ENCODE results near the gene SYNE1. TPM values are rescaled to one million over a fixed set of nuclear protein-coding genes. Genes with fewer than 3 reads are reported as not detected.
A peak's percentile ranks its signal among the peaks of the same experiment; 100 is the strongest.
"Not testable (repeated sequence)": the region's sequence is repeated elsewhere in the genome, so short reads cannot be mapped to it uniquely, and the experiment has no call there.

Gene SYNE1
- total and polyA plus RNA-seq, 8 donors = 12.8 to 279 (median 108) TPM

DNA sequence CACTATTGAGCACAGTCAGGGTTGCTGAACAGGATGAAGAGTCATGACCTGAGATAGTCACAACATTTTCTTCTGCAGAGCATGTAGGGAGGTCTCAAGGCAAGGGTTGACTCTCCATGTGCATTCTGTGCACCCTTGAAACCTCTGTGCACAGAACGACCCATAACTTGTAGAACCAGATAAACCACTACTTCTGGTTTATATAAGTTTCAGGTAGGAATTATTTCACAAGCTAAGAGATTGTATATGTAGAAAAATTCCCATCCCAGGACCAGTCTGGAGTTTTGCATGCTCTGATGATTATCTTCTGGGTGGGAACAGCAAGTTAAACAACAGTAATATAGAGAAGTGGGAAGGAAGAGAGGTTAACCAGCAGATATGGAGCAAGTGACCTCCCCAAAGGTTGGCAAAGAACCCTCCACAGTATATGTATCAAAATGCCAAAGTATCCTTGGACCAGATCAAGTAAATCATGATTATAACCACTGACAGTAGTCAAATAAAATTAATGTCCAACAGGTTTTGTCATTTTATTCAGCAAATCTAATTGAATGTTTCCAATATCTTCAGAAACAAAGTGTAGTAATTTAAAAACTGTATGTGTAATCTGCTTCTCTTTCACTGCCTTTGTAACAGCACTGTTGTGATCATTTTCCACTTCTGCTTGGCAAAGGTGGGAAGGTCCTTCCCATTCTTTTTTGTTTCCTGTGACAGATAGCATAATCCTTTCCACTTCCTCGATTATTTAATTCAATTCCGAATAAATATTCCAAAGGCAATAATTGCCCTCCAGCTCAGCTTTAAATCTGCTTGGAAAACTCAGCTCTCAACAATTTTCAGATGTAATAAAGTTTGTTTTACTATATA, 104.4 kb downstream of the SYNE1 start:
- no peaks in the 10 kb centered on the region for H3K9me3 ChIP-seq
- WGBS, 5 donors = 57 to 79% (median 66%) methylated on average over 3 of the region's 3 CpGs
- H3K27me3 ChIP-seq = no peaks in the 10 kb centered on the region
- intact Hi-C loops (cut with DNase I; ENCODE audit: low total_unique reads) = no loop called here
- peak in 1 of 2 donors; percentile 4 for DNase-seq
- no peaks in the 10 kb centered on the region for H3K36me3 ChIP-seq
- H3K4me3 ChIP-seq = no peak overlapping the region
- TF ChIP-seq POLR2AphosphoS5 (IDR thresholded peaks at IDR 0.05) (no peak), POLR2A (IDR thresholded peaks at IDR 0.05) (no peak), CTCF (IDR thresholded peaks at IDR 0.05) (no peak)
- no peak overlapping the region for H3K27ac ChIP-seq
- no peaks in the 10 kb centered on the region for H3K4me1 ChIP-seq

DNA sequence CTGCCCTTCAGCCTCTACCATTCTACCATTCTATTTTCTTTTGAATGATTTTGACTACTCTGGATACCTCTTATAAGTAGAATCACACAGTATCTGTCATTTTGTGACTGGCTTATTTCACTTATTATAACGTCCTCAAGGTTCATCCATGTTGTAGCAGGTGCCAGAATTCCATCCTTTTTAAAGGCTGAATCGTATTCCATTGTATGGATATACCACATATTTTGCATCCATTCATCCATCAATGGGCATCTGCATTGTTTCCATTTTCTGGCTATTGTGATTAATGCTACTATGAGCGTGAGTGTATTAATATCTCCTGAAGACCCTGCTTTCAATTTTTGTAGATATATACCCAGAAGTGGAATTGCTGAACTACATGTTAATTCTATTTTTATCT, 105.5 kb downstream of the SYNE1 start:
- Histone ChIP-seq H3K4me1 (no peaks in the 10 kb centered on the region), H3K36me3 (no peaks in the 10 kb centered on the region), H3K4me3 (no peak overlapping the region), H3K27me3 (no peaks in the 10 kb centered on the region), H3K27ac (no peak overlapping the region), H3K9me3 (no peaks in the 10 kb centered on the region)
- DNase-seq = no peak
- intact Hi-C loops (cut with DNase I; ENCODE audit: low total_unique reads) = no loop called here
- TF ChIP-seq POLR2AphosphoS5 (IDR thresholded peaks at IDR 0.05) (no peak), POLR2A (IDR thresholded peaks at IDR 0.05) (no peak), CTCF (IDR thresholded peaks at IDR 0.05) (no peak), EP300 (IDR thresholded peaks at IDR 0.05) (no peak)
- 84 to 87% (median 86%) methylated on average over 3 of the region's 3 CpGs for WGBS, 5 donors

- DNase-seq = no peak
- Histone ChIP-seq H3K9me3 (no peaks in the 10 kb centered on the region), H3K36me3 (no peaks in the 10 kb centered on the region), H3K4me1 (no peaks in the 10 kb centered on the region), H3K27me3 (no peaks in the 10 kb centered on the region), H3K4me3 (no peak overlapping the region), H3K27ac (no peak overlapping the region)
- intact Hi-C loops (cut with DNase I; ENCODE audit: low total_unique reads) = no loop called here
- no peak for TF ChIP-seq POLR2AphosphoS5 (IDR thresholded peaks at IDR 0.05)
- no peak for TF ChIP-seq CTCF (IDR thresholded peaks at IDR 0.05)
- TF ChIP-seq EP300 (IDR thresholded peaks at IDR 0.05) = no peak
- no peak for TF ChIP-seq POLR2A (IDR thresholded peaks at IDR 0.05)
These were observed 107.8 kb downstream of the SYNE1 start for GRCh38 chr6:152529369-152529768.

- H3K27me3 ChIP-seq; H3K27ac ChIP-seq; DNase-seq; H3K4me3 ChIP-seq; H3K36me3 ChIP-seq; H3K9me3 ChIP-seq; intact Hi-C loops (cut with DNase I; ENCODE audit: low total_unique reads); H3K4me1 ChIP-seq: not testable (repeated sequence)
- 84 to 96% (median 93%) methylated on average over 1 of the region's 1 CpG for WGBS, 5 donors
These were observed 123.0 kb downstream of the SYNE1 start for GRCh38 chr6:152514120-152514519.

- H3K27me3 ChIP-seq = no peaks in the 10 kb centered on the region
- H3K4me1 ChIP-seq = no peaks in the 10 kb centered on the region
- H3K9me3 ChIP-seq = no peaks in the 10 kb centered on the region
- DNase-seq = no peak
- H3K36me3 ChIP-seq = no peaks in the 10 kb centered on the region
- no peak overlapping the region for H3K4me3 ChIP-seq
- TF ChIP-seq POLR2AphosphoS5 (IDR thresholded peaks at IDR 0.05) = no peak
- TF ChIP-seq CTCF (IDR thresholded peaks at IDR 0.05) = no peak
- TF ChIP-seq EP300 (IDR thresholded peaks at IDR 0.05) = no peak
- no peak for TF ChIP-seq POLR2A (IDR thresholded peaks at IDR 0.05)
- intact Hi-C loops (cut with DNase I; ENCODE audit: low total_unique reads) = no loop called here
- no peak overlapping the region for H3K27ac ChIP-seq
- 85 to 94% (median 88%) methylated on average over 5 of the region's 5 CpGs for WGBS, 5 donors
These were observed 127.2 kb downstream of the SYNE1 start for GRCh38 chr6:152509916-152510315.
